Activated T-helper 9 cell treated with anti-CD3 and anti-CD28 coated beads, Interleukin-2, amount 50 U/mL, for 16 hours (primary cell): ENCODE data around the gene CENPI.
"Not testable (repeated sequence)": the region's sequence is repeated elsewhere in the genome, so short reads cannot be mapped to it uniquely, and the experiment has no call there.

ENCODE experiments used
- DNase-seq: peaks from one replicate; pipeline ENCODE4 v3.0.0-alpha.2; 2020; ENCODE audit warnings: low read depth

The CENPI gene

GRCh38 chrX:101097546-101098453 lies at the start of gene CENPI:
Gene CENPI, plus strand, starts transcription at chrX:101098204. Its CDS starts 2,867 bp downstream, at chrX:101101071.
- DNase-seq: peak; percentile 86

DNA sequence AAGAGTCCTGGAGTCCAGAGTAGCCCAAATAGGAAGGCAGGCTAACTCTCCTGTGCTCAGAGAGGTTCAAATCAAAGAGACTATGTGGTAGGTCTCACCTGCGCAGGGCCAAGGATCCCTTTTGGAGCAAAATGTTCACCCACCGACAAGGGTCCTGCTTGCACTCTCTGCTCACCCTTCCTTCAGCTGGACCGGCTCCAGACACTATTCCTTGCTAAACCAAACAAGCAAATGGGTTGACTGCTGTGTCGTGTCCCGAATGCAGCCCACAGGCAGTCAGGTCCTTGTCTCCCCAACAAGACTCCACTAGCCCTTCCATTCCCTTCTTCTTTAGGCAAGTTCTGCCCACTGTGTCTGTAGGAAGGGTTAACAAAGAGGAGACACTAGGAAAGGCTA lies 46.9 kb upstream of the CENPI start:
- no peak for DNase-seq

GRCh38 chrX:101051549-101052302 lies 46.3 kb upstream of the CENPI start, which contains the start of gene TRMT2B:
Gene TRMT2B, minus strand, starts transcription at chrX:101052111. Its CDS starts 9,822 bp downstream, at chrX:101042289.
- DNase-seq: peak; percentile 67

DNA sequence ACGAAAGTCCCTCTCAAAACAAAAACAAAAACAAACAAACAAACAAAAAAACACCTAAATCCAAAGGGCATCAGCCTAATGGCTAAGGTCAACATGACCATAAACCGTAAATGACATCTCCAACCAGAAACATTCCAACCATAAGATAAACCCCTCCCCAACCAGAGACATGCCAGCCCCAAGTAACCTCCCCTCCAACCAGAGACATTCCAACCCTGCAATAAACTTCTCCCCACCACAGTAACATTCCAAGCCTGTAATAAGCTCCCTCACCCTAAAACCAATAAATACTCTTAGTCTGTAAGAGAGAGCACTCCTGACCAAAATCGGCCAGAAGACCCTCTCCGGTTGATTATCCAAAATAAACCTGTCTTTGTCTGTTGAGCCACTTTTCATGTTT lies 41.5 kb upstream of the CENPI start:
- DNase-seq: not testable (repeated sequence)

- DNase-seq: no peak
Measured at GRCh38 chrX:101057093-101057714, 40.8 kb upstream of the CENPI start.

DNA sequence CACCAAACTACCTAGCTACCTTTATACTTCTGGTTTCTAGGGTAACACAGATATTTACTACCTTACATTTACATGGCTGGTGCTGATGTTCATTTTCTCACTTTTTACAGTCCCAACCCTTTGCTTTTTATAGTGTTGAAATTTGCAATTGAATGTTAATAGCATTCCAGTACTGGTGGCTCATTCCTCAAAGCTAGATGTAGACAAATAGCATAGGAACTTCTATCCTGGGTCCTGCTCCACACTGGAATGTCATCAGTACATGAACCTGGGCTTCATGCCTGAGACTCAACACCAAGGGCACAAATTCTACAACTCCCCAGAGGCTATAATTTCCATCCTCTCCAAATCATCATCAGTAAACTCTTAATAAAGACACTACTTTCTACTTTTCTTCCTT lies 35.8 kb upstream of the CENPI start:
- no peak for DNase-seq

GRCh38 chrX:101071582-101071981 lies 26.4 kb upstream of the CENPI start:
- no peak for DNase-seq

DNA sequence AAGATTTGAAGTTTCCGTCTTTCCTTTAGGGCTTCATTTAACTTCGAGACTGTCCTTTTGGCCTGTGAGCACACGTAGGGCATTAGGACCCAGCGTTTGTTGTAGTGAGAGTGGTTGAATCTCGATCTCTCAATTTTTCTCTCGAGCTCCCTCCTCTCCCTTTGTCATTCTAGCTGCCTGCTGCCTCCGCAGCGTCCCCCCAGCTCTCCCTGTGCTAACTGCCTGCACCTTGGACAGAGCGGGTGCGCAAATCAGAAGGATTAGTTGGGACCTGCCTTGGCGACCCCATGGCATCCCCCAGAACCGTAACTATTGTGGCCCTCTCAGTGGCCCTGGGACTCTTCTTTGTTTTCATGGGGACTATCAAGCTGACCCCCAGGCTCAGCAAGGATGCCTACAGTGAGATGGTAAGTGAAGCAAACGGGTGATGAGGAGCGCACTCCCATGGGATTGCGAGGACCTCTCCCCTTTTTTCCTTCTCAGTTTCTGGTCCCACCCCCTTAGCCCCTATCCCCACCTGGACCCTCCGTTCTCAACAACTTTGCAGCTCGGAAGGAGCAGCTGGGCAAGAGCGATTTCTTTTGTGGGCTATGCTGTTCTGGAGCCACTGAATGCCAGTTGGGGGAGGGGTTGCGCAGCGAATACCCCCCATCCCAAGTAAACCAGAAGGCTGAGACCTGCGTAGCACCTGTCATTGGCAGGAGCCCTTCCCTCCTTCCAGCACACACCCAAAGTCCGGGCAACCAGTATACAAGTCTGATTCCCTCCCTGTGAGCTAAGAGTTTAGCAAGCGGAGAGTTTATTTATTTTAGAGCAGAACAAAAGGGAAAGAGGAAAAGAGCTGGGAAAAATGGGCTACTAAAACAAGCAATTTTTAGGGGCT lies 19.0 kb upstream of the CENPI start, which contains the start of gene TMEM35A:
TMEM35A (plus strand) TSS at position 164 of the 883 bp plus-strand sequence; CDS start at position 288, 124 bp downstream.
- no peak for DNase-seq

- DNase-seq: no peak
Measured at GRCh38 chrX:101079736-101080270, 18.2 kb upstream of the CENPI start.

DNA sequence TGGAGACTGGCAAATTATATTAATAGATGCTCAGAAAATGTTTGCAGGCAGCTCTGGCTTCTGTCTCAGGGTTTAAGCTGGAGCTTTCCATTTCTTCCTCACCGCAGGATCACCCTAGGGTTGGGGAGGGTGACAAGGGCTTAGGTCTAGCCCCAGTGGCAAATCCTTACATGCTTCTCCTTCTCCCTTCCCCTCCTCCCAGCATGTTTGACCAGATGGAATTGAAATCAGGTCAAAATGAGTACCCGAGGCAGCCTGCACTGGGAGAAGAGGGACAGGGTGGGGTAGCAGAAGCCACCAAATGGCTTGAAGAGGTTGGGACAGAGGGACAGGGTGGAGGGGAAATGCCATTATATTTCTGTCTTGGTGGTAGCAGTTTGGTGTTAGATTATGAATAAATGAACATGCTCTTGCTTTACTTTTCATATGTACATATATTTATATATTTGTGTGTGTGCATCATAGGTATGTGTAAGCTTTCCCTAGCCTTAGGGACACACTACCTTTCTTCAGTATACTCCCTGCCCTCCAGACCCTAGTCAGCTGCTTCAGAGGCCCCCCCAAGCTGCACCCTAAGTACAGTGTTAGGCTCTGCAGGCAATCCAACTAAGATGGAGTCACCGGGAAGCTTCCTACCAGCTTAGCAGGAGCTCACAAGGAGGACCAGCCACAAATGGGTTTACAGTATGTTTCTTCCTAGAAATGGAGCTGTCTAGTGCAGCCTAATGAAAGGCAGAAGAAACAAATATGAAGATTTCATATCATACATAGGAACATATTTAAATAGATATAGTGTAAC lies 17.5 kb upstream of the CENPI start:
- DNase-seq: no peak

DNA sequence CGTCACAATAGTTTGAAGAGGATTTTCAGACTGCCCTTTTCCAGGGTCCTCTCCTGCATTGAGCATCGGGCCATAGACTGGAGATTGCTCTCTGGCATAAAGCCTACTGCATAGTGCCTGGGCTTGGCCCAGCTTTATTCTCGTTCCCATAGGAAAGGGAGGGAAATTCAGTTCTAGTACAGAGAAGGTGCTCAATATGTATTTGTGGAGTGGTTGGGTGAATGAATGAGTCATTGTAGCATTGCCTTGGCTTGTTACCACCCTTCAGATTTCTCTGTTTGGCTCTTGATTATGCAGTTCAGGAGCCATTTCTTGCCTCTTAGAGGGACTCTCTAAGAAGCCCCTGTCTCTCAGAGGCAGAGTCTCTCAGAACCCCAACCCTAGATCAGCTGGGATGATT lies 16.8 kb upstream of the CENPI start:
- no peak for DNase-seq

- DNase-seq: no peak
Measured at GRCh38 chrX:101091817-101092216, 6.2 kb upstream of the CENPI start.

- no peak for DNase-seq
Measured at GRCh38 chrX:101108284-101108683, 10.3 kb downstream of the CENPI start.

- no peak for DNase-seq
Measured at GRCh38 chrX:101117701-101118100, 19.7 kb downstream of the CENPI start.

DNA sequence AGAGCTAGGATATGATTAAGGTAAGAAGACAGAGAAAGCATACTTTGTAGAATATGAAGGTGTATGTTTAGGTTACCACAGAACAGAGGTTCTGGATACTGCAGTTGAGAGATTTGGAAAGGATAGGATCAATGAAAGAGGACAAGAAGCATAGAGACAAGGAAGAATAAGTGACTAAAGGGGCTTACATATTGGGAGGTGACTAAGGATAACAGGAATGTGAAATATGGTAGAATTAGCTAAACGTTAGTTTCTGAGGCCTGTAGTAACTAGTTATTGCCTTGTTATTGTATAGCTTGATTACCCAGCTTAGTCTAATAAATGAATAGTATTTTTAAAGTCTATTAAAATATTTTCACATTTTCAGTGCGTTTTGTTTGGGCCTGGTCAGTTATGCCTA lies 38.2 kb downstream of the CENPI start:
- no peak for DNase-seq
